WERI-Rb-1 (cell line): Measurements from ENCODE around the gene SPHK2.

Experiments
- DNase-seq: peaks from one replicate; pipeline ENCODE4 v3.0.0-alpha.2; 2020
- H3K27ac ChIP-seq: fragments of 250-450 bp; sonication (Bioruptor Pico); 2 replicates; pipeline ENCODE4 v1.5.1; 2020; ENCODE audit warnings: mild to moderate bottlenecking, moderate library complexity
- H3K27me3 ChIP-seq: fragments of 250-450 bp; sonication (Bioruptor Pico); 2 replicates; pipeline ENCODE4 v1.5.1; 2021; ENCODE audit warnings: mild to moderate bottlenecking, low read depth, moderate library complexity; ENCODE audit not compliant: insufficient read depth, severe bottlenecking
- H3K36me3 ChIP-seq: fragments of 250-450 bp; sonication (Bioruptor Pico); 2 replicates; pipeline ENCODE4 v1.5.1; 2020; ENCODE audit warnings: mild to moderate bottlenecking, moderate library complexity
- H3K4me3 ChIP-seq: 2 replicates; pipeline ENCODE4 v1.5.1; 2011; ENCODE audit warnings: low read depth, mild to moderate bottlenecking, control low read depth, low read length
- H3K9me3 ChIP-seq: fragments of 250-450 bp; sonication (Bioruptor Pico); 2 replicates; pipeline ENCODE4 v1.5.1; 2021; ENCODE audit warnings: mild to moderate bottlenecking, moderate library complexity; ENCODE audit not compliant: severe bottlenecking
- CTCF ChIP-seq: IDR thresholded peaks from 2 replicates; pipeline ENCODE4 v1.5.1; 2011; ENCODE audit warnings: low read depth, mild to moderate bottlenecking, control low read depth, inconsistent platforms, low read length

SPHK2 gene

GRCh38 chr19:48595833-48596232, 23.5 kb upstream of the SPHK2 start:
- H3K9me3 ChIP-seq: no peaks in the 10 kb centered on the region
- no peak overlapping the region for H3K4me3 ChIP-seq
- no peaks in the 10 kb centered on the region for H3K27me3 ChIP-seq
- H3K27ac ChIP-seq: no peak overlapping the region
- H3K36me3 ChIP-seq: no peaks in the 10 kb centered on the region
- TF ChIP-seq CTCF: no peak
- DNase-seq: no peak

- no peak overlapping the region for H3K27ac ChIP-seq
- no peak overlapping the region for H3K4me3 ChIP-seq
- TF ChIP-seq CTCF: no peak
- no peaks in the 10 kb centered on the region for H3K27me3 ChIP-seq
- H3K36me3 ChIP-seq: no peaks in the 10 kb centered on the region
- H3K9me3 ChIP-seq: no peaks in the 10 kb centered on the region
- DNase-seq: no peak
These were observed 23.1 kb upstream of the SPHK2 start for GRCh38 chr19:48596237-48596636.

- no peak overlapping the region for H3K4me3 ChIP-seq
- TF ChIP-seq CTCF: no peak
- no peaks in the 10 kb centered on the region for H3K9me3 ChIP-seq
- H3K27me3 ChIP-seq: no peaks in the 10 kb centered on the region
- DNase-seq: no peak
- H3K27ac ChIP-seq: no peak overlapping the region
- no peaks in the 10 kb centered on the region for H3K36me3 ChIP-seq
These were observed 22.4 kb upstream of the SPHK2 start for GRCh38 chr19:48596679-48597465.

GRCh38 chr19:48598996-48599700, 20.2 kb upstream of the SPHK2 start:
- no peaks in the 10 kb centered on the region for H3K9me3 ChIP-seq
- H3K27me3 ChIP-seq: no peaks in the 10 kb centered on the region
- H3K4me3 ChIP-seq: no peak overlapping the region
- H3K27ac ChIP-seq: no peak overlapping the region
- TF ChIP-seq CTCF: no peak
- no peak for DNase-seq
- H3K36me3 ChIP-seq: no peaks in the 10 kb centered on the region

GRCh38 chr19:48600679-48601417, 18.5 kb upstream of the SPHK2 start:
- Histone ChIP-seq H3K27me3 (no peaks in the 10 kb centered on the region), H3K36me3 (no peaks in the 10 kb centered on the region), H3K27ac (no peak overlapping the region), H3K9me3 (no peaks in the 10 kb centered on the region), H3K4me3 (no peak overlapping the region)
- DNase-seq: no peak
- TF ChIP-seq CTCF: no peak
